Activated naive CD8-positive, alpha-beta T cell treated with anti-CD3 and anti-CD28 coated beads, Interleukin-2, amount 50 U/mL, for 24 hours (primary cell): ENCODE data around the gene CDK6.
"Not testable (repeated sequence)": the region's sequence is repeated elsewhere in the genome, so short reads cannot be mapped to it uniquely, and the experiment has no call there.

ENCODE experiments used
- ATAC-seq: fragments of 150-1000 bp; cut with Tn5 transposase; one replicate; pipeline ENCODE4 v1.10.0; 2021
- DNase-seq: peaks from one replicate; pipeline ENCODE4 v3.0.0; 2021
- H3K27ac Mint-ChIP-seq: one replicate; pipeline ENCODE4 v1.8.0; 2021; ENCODE audit warnings: mild to moderate bottlenecking, mixed read lengths
- H3K27me3 Mint-ChIP-seq: one replicate; pipeline ENCODE4 v1.8.0; 2021; ENCODE audit warnings: mixed read lengths
- H3K36me3 Mint-ChIP-seq: one replicate; pipeline ENCODE4 v1.8.0; 2021; ENCODE audit warnings: low read depth, mixed read lengths
- H3K4me1 Mint-ChIP-seq: one replicate; pipeline ENCODE4 v1.8.0; 2021; ENCODE audit warnings: mixed read lengths
- H3K4me3 Mint-ChIP-seq: one replicate; pipeline ENCODE4 v1.8.0; 2021; ENCODE audit warnings: mild to moderate bottlenecking, moderate library complexity, mixed read lengths
- H3K9me3 Mint-ChIP-seq: one replicate; pipeline ENCODE4 v1.8.0; 2021; ENCODE audit warnings: mixed read lengths

The CDK6 gene

GRCh38 chr7:92611735-92612134 is 224.6 kb downstream of the CDK6 start:
- no peak for ATAC-seq

GRCh38 chr7:92609921-92610518 is 226.4 kb downstream of the CDK6 start:
- DNase-seq (no peak), ATAC-seq (no peak)
- Mint-ChIP-seq H3K4me1 (peaks cover 25% of the 10 kb centered on the region), H3K9me3 (no peaks in the 10 kb centered on the region), H3K4me3 (no peak overlapping the region), H3K27me3 (no peaks in the 10 kb centered on the region), H3K36me3 (peaks cover 24% of the 10 kb centered on the region), H3K27ac (peak overlapping the region; percentile 2)

More at GRCh38 chr7:92611735-92612134, 224.6 kb downstream of the CDK6 start:
- Mint-ChIP-seq H3K4me1 (peaks cover 25% of the 10 kb centered on the region), H3K4me3 (no peak overlapping the region), H3K9me3 (no peaks in the 10 kb centered on the region), H3K27me3 (no peaks in the 10 kb centered on the region), H3K36me3 (peaks cover 38% of the 10 kb centered on the region), H3K27ac (peak overlapping the region; percentile 17)
- no peak for DNase-seq

- peaks cover 12% of the 10 kb centered on the region for H3K36me3 Mint-ChIP-seq
These were observed 227.7 kb downstream of the CDK6 start for GRCh38 chr7:92608380-92609322.

GRCh38 chr7:92606985-92607384 is 229.4 kb downstream of the CDK6 start:
- Mint-ChIP-seq H3K27me3 (no peaks in the 10 kb centered on the region), H3K36me3 (peaks cover 6% of the 10 kb centered on the region), H3K4me3 (no peak overlapping the region), H3K9me3 (no peaks in the 10 kb centered on the region), H3K4me1 (peaks cover 8% of the 10 kb centered on the region), H3K27ac (no peak overlapping the region)
- no peak for ATAC-seq
- no peak for DNase-seq

More at GRCh38 chr7:92608380-92609322, 227.7 kb downstream of the CDK6 start:
- ATAC-seq (no peak), DNase-seq (no peak)
- H3K9me3 Mint-ChIP-seq, result no peaks in the 10 kb centered on the region
- peak overlapping the region; percentile 59 for H3K27ac Mint-ChIP-seq
- H3K27me3 Mint-ChIP-seq, result no peaks in the 10 kb centered on the region
- H3K4me1 Mint-ChIP-seq, result peaks cover 23% of the 10 kb centered on the region
- H3K4me3 Mint-ChIP-seq, result no peak overlapping the region

- H3K27me3 Mint-ChIP-seq, H3K4me3 Mint-ChIP-seq, H3K4me1 Mint-ChIP-seq, ATAC-seq, H3K9me3 Mint-ChIP-seq, H3K27ac Mint-ChIP-seq, DNase-seq, H3K36me3 Mint-ChIP-seq: not testable (repeated sequence)
These were observed 231.9 kb downstream of the CDK6 start for GRCh38 chr7:92604517-92604916.

GRCh38 chr7:92603089-92603445 is 233.3 kb downstream of the CDK6 start:
- ATAC-seq (no peak), DNase-seq (no peak)
- H3K36me3 Mint-ChIP-seq, result peaks cover 3% of the 10 kb centered on the region
- no peak overlapping the region for H3K4me3 Mint-ChIP-seq
- no peaks in the 10 kb centered on the region for H3K27me3 Mint-ChIP-seq
- H3K27ac Mint-ChIP-seq, result peak overlapping the region; percentile 20
- no peaks in the 10 kb centered on the region for H3K4me1 Mint-ChIP-seq
- H3K9me3 Mint-ChIP-seq, result no peaks in the 10 kb centered on the region

GRCh38 chr7:92602352-92603088 is 233.9 kb downstream of the CDK6 start:
- Mint-ChIP-seq H3K27ac (peak overlapping the region; percentile 20), H3K4me3 (no peak overlapping the region), H3K4me1 (no peaks in the 10 kb centered on the region), H3K9me3 (no peaks in the 10 kb centered on the region), H3K27me3 (no peaks in the 10 kb centered on the region), H3K36me3 (peaks cover 3% of the 10 kb centered on the region)
- ATAC-seq, result no peak
- no peak for DNase-seq

- Mint-ChIP-seq H3K27me3 (no peaks in the 10 kb centered on the region), H3K36me3 (no peaks in the 10 kb centered on the region), H3K27ac (no peak overlapping the region), H3K4me3 (no peak overlapping the region), H3K4me1 (peaks cover 8% of the 10 kb centered on the region), H3K9me3 (no peaks in the 10 kb centered on the region)
- ATAC-seq (peak; percentile 70), DNase-seq (no peak)
These were observed 237.9 kb downstream of the CDK6 start for GRCh38 chr7:92598310-92598981.

GRCh38 chr7:92595281-92595680 is 241.1 kb downstream of the CDK6 start:
- Mint-ChIP-seq H3K4me1 (peaks cover 12% of the 10 kb centered on the region), H3K27me3 (no peaks in the 10 kb centered on the region), H3K27ac (peak overlapping the region; percentile 61), H3K9me3 (no peaks in the 10 kb centered on the region), H3K36me3 (no peaks in the 10 kb centered on the region), H3K4me3 (no peak overlapping the region)
- ATAC-seq (peak; percentile 33), DNase-seq (no peak)

GRCh38 chr7:92594746-92595145 is 241.6 kb downstream of the CDK6 start:
- no peak for DNase-seq
- no peaks in the 10 kb centered on the region for H3K36me3 Mint-ChIP-seq
- peaks cover 13% of the 10 kb centered on the region for H3K4me1 Mint-ChIP-seq
- H3K27me3 Mint-ChIP-seq, result no peaks in the 10 kb centered on the region
- H3K4me3 Mint-ChIP-seq, result no peak overlapping the region
- peak overlapping the region; percentile 61 for H3K27ac Mint-ChIP-seq
- H3K9me3 Mint-ChIP-seq, result no peaks in the 10 kb centered on the region
- ATAC-seq, result no peak

GRCh38 chr7:92590711-92591310 is 245.6 kb downstream of the CDK6 start:
- H3K9me3 Mint-ChIP-seq, result no peaks in the 10 kb centered on the region
- H3K27me3 Mint-ChIP-seq, result no peaks in the 10 kb centered on the region
- peak overlapping the region; percentile 89 for H3K4me3 Mint-ChIP-seq
- H3K4me1 Mint-ChIP-seq, result peaks cover 51% of the 10 kb centered on the region
- DNase-seq, result no peak
- no peak overlapping the region for H3K27ac Mint-ChIP-seq
- peaks cover 32% of the 10 kb centered on the region for H3K36me3 Mint-ChIP-seq
- ATAC-seq, result no peak

- Mint-ChIP-seq H3K4me3 (peak overlapping the region; percentile 89), H3K27me3 (no peaks in the 10 kb centered on the region), H3K36me3 (peaks cover 43% of the 10 kb centered on the region), H3K4me1 (peaks cover 57% of the 10 kb centered on the region), H3K27ac (peak overlapping the region; percentile 96), H3K9me3 (peaks cover 3% of the 10 kb centered on the region)
- DNase-seq (no peak), ATAC-seq (no peak)
These were observed 247.3 kb downstream of the CDK6 start for GRCh38 chr7:92589056-92589455.

- no peak for ATAC-seq
- H3K27ac Mint-ChIP-seq, result peak overlapping the region; percentile 96
- peaks cover 59% of the 10 kb centered on the region for H3K4me1 Mint-ChIP-seq
- H3K27me3 Mint-ChIP-seq, result no peaks in the 10 kb centered on the region
- DNase-seq, result peak; percentile 16
- peak overlapping the region; percentile 89 for H3K4me3 Mint-ChIP-seq
- H3K9me3 Mint-ChIP-seq, result peaks cover 3% of the 10 kb centered on the region
- H3K36me3 Mint-ChIP-seq, result peaks cover 44% of the 10 kb centered on the region
These were observed 247.8 kb downstream of the CDK6 start for GRCh38 chr7:92588561-92588960.

GRCh38 chr7:92586841-92587240 is 249.5 kb downstream of the CDK6 start:
- H3K36me3 Mint-ChIP-seq, result peaks cover 51% of the 10 kb centered on the region
- peaks cover 3% of the 10 kb centered on the region for H3K9me3 Mint-ChIP-seq
- H3K27me3 Mint-ChIP-seq, result no peaks in the 10 kb centered on the region
- H3K4me1 Mint-ChIP-seq, result peaks cover 67% of the 10 kb centered on the region
- no peak for ATAC-seq
- H3K27ac Mint-ChIP-seq, result peak overlapping the region; percentile 50
- no peak for DNase-seq
- H3K4me3 Mint-ChIP-seq, result peak overlapping the region; percentile 40
